ENCODE measurements around the gene DDI2. TPM values are rescaled to one million over a fixed set of nuclear protein-coding genes. Genes with fewer than 3 reads are reported as not detected.

The DDI2 gene
- total RNA-seq, 1 donor from 2014 or later = 26.1 TPM

- Mint-ChIP-seq H3K36me3 (ENCODE audit: low read depth, unreplicated experiment) (no peaks in the 10 kb centered on the region), H3K9me3 (ENCODE audit: unreplicated experiment) (no peaks in the 10 kb centered on the region), H3K4me1 (ENCODE audit: low read depth, unreplicated experiment) (peaks cover 17% of the 10 kb centered on the region), H3K27ac (ENCODE audit: unreplicated experiment) (no peak overlapping the region), H3K4me3 (ENCODE audit: unreplicated experiment) (peak overlapping the region; percentile 78), H3K27me3 (ENCODE audit: low read depth, unreplicated experiment) (no peaks in the 10 kb centered on the region)
- no peak for DNase-seq (ENCODE audit: low read depth)
- Histone ChIP-seq H3K4me3 (ENCODE audit: insufficient read depth, low read depth, low read length) (peak overlapping the region; percentile 3), H3K27me3 (ENCODE audit: insufficient read depth, low read length) (no peaks in the 10 kb centered on the region), H3K4me2 (ENCODE audit: low read length) (peak overlapping the region; percentile 98), H3K9ac (ENCODE audit: low read length) (no peak overlapping the region), H4K20me1 (ENCODE audit: insufficient read depth, low read length) (peaks cover 40% of the 10 kb centered on the region), H2AFZ (ENCODE audit: low read depth, low read length) (no peak overlapping the region), H3K4me1 (ENCODE audit: insufficient read depth, low read length) (peaks cover 25% of the 10 kb centered on the region), H3K27ac (ENCODE audit: low read depth, low read length) (peak overlapping the region; percentile 39), H3K79me2 (ENCODE audit: insufficient read depth, low read length) (peaks cover 78% of the 10 kb centered on the region), H3K9me3 (ENCODE audit: insufficient read depth, low read depth, low read length) (no peaks in the 10 kb centered on the region), H3K36me3 (ENCODE audit: insufficient read depth, low read length) (no peaks in the 10 kb centered on the region)
- FAIRE-seq = no peak
- TF ChIP-seq EZH2 (IDR thresholded peaks at IDR 0.05; ENCODE audit: insufficient read depth, low read length) = no peak
- no peak for TF ChIP-seq CTCF (IDR thresholded peaks at IDR 0.05; ENCODE audit: insufficient read depth, low read depth, low read length)
Measured at GRCh38 chr1:15620155-15620545, 2.9 kb downstream of the DDI2 start.

- no peaks in the 10 kb centered on the region for H3K36me3 ChIP-seq (ENCODE audit: insufficient read depth, low read length)
- Mint-ChIP-seq H3K4me1 (ENCODE audit: low read depth, unreplicated experiment) (peaks cover 17% of the 10 kb centered on the region), H3K4me3 (ENCODE audit: unreplicated experiment) (peak overlapping the region; percentile 12), H3K9me3 (ENCODE audit: unreplicated experiment) (no peaks in the 10 kb centered on the region), H3K36me3 (ENCODE audit: low read depth, unreplicated experiment) (no peaks in the 10 kb centered on the region), H3K27me3 (ENCODE audit: low read depth, unreplicated experiment) (no peaks in the 10 kb centered on the region), H3K27ac (ENCODE audit: unreplicated experiment) (no peak overlapping the region)
- FAIRE-seq (no peak), DNase-seq (ENCODE audit: low read depth) (no peak)
- peak overlapping the region; percentile 98 for H3K4me2 ChIP-seq (ENCODE audit: low read length)
- no peak overlapping the region for H2AFZ ChIP-seq (ENCODE audit: low read depth, low read length)
- no peak for TF ChIP-seq CTCF (IDR thresholded peaks at IDR 0.05; ENCODE audit: insufficient read depth, low read depth, low read length)
- TF ChIP-seq EZH2 (IDR thresholded peaks at IDR 0.05; ENCODE audit: insufficient read depth, low read length) = no peak
- H3K4me1 ChIP-seq (ENCODE audit: insufficient read depth, low read length) = peaks cover 25% of the 10 kb centered on the region
- no peak overlapping the region for H3K4me3 ChIP-seq (ENCODE audit: insufficient read depth, low read depth, low read length)
- H3K9me3 ChIP-seq (ENCODE audit: insufficient read depth, low read depth, low read length) = no peaks in the 10 kb centered on the region
- H3K27me3 ChIP-seq (ENCODE audit: insufficient read depth, low read length) = no peaks in the 10 kb centered on the region
- H3K27ac ChIP-seq (ENCODE audit: low read depth, low read length) = no peak overlapping the region
- peaks cover 87% of the 10 kb centered on the region for H3K79me2 ChIP-seq (ENCODE audit: insufficient read depth, low read length)
- peaks cover 48% of the 10 kb centered on the region for H4K20me1 ChIP-seq (ENCODE audit: insufficient read depth, low read length)
- no peak overlapping the region for H3K9ac ChIP-seq (ENCODE audit: low read length)
Measured at GRCh38 chr1:15620902-15621682, 3.8 kb downstream of the DDI2 start.

- no peaks in the 10 kb centered on the region for H3K36me3 Mint-ChIP-seq (ENCODE audit: low read depth, unreplicated experiment)
- Histone ChIP-seq H3K79me2 (ENCODE audit: insufficient read depth, low read length) (peaks cover 96% of the 10 kb centered on the region), H2AFZ (ENCODE audit: low read depth, low read length) (no peak overlapping the region), H3K27me3 (ENCODE audit: insufficient read depth, low read length) (no peaks in the 10 kb centered on the region), H4K20me1 (ENCODE audit: insufficient read depth, low read length) (peaks cover 54% of the 10 kb centered on the region), H3K36me3 (ENCODE audit: insufficient read depth, low read length) (no peaks in the 10 kb centered on the region), H3K9ac (ENCODE audit: low read length) (no peak overlapping the region), H3K4me3 (ENCODE audit: insufficient read depth, low read depth, low read length) (no peak overlapping the region), H3K4me2 (ENCODE audit: low read length) (no peak overlapping the region), H3K4me1 (ENCODE audit: insufficient read depth, low read length) (peaks cover 18% of the 10 kb centered on the region), H3K27ac (ENCODE audit: low read depth, low read length) (no peak overlapping the region), H3K9me3 (ENCODE audit: insufficient read depth, low read depth, low read length) (no peaks in the 10 kb centered on the region)
- no peak overlapping the region for H3K4me3 Mint-ChIP-seq (ENCODE audit: unreplicated experiment)
- peaks cover 10% of the 10 kb centered on the region for H3K4me1 Mint-ChIP-seq (ENCODE audit: low read depth, unreplicated experiment)
- no peaks in the 10 kb centered on the region for H3K9me3 Mint-ChIP-seq (ENCODE audit: unreplicated experiment)
- no peak overlapping the region for H3K27ac Mint-ChIP-seq (ENCODE audit: unreplicated experiment)
- H3K27me3 Mint-ChIP-seq (ENCODE audit: low read depth, unreplicated experiment) = no peaks in the 10 kb centered on the region
- FAIRE-seq (no peak), DNase-seq (ENCODE audit: low read depth) (no peak)
- TF ChIP-seq CTCF (IDR thresholded peaks at IDR 0.05; ENCODE audit: insufficient read depth, low read depth, low read length) = no peak
- no peak for TF ChIP-seq EZH2 (IDR thresholded peaks at IDR 0.05; ENCODE audit: insufficient read depth, low read length)
Measured at GRCh38 chr1:15621975-15622374, 4.7 kb downstream of the DDI2 start.
